Occipital lobe (tissue), 2 donors: ENCODE data around the gene SLC4A8. TPM values are rescaled to one million over a fixed set of nuclear protein-coding genes. Genes with fewer than 3 reads are reported as not detected.
"Not testable (repeated sequence)": the region's sequence is repeated elsewhere in the genome, so short reads cannot be mapped to it uniquely, and the experiment has no call there.

ENCODE experiments used
- DNase-seq: peaks from one replicate; lab custom pipeline; 2025; lab: John Stamatoyannopoulos, UW
- total RNA-seq: library from RNA; depleted of rRNA; stranded (reverse); fragments of >200 nt; gene quantifications from one replicate; pipeline ENCODE4 v1.2.3, GENCODE V29; 2014

The SLC4A8 gene
- total RNA-seq, 1 donor from 2014 or later: 31.8 TPM

DNA sequence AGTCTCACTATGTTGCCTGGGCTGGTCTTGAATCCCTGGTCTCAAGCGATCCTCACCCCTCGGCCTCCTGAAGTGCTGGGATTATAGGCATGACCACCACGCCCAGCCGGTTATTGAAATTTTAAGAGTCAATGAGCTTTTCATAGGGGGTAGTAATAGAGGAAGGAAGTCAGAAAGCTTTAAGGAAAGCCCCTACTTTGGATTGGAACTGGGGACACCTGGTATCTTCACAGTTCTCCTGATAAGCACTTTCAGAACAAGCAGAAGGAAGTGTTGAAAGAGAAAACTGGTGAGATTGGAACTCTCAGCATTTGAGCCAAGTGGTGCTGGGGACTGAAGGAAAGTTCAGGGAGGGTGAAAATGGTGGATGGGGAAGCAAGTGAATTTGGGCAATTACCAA, 5.1 kb downstream of the SLC4A8 start:
- no peak for DNase-seq

DNA sequence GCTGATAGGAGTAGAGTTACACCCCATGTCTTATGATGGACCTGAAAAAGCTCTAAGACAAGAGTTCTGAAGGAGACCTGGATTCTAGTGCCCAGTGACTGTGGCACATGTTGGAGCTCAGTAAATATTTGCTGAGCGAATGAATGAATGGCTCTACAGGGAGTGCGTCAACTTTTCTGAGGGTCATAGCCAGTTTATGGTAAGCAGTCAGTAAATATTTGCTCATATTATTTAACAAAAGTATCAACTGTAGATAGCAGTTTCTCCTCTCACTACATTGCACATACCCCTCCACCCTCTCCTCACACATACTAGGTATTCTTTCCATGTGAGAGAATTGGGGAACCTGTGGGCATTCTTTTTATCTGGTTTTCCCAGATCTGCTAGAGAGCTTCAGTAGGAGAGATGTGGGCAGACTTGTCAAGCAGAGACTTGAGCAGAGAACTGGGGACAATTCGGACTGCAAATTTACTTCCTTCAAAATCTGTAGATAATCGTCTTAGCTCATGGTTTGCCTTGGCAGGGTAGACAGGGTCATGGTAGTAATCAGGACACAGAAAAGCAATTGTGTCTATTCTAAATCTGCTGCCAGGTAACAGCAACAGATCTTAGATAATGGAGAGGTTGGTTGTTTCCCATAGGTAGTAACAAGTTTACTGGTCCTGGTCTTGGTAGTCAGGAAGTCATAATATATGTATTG, 5.7 kb downstream of the SLC4A8 start:
- no peak for DNase-seq

DNA sequence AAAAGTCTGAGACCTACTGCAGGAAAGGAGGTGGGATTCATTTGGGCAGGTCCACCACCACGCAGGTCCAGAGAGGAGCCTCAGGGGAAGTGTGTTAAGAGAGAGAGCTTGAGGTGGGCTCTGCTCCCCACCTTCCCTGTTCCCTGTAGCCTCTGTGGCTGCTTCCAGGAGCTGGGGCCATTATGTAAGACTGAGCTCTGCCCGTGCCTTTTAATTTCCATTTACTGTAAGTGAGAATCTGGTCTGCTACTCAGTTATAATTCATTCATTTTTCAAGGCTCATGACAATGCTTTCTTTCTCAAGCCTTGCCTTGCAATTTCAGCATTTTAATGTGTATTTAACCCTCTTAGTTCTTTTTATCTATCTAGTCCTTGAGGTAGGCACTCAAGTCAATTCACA, 8.3 kb downstream of the SLC4A8 start:
- no peak for DNase-seq

DNA sequence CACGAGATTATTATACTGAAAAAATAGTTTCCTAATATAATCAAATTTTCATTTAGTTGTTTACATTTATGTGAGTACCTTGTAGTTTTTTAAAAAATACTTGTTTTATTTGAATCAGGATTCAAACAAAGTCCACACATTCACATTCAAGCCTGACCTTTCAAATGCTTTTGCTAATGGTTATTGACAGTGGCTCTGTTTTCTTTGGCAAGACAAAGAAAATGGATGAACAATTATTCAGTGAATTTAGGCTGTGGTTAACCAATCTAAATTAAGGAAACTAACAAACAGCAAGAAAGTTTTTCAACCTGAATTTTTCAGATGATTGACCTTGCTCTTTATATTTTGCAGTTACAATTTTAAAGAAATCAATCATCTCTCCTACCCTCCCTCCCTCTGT, 9.7 kb downstream of the SLC4A8 start:
- no peak for DNase-seq

DNA sequence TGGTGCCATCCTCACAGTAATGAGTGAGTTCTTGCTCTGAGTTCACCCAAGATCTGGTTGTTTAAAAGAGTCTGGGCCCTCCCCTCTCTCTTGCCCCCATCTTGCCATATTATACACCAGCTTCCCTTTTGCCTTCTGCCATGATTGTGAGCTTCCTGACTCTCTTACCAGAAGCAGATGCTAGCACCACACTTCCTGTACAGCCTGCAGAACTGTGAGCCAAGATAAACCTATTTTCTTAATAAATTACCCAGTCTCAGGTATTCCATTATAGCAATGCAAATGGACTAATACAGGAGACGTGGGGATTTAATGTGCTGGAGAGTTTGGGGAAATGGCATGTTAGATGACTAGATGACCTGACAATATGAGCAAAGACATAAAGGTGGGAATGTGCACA, 12.8 kb downstream of the SLC4A8 start:
- DNase-seq: no peak

DNA sequence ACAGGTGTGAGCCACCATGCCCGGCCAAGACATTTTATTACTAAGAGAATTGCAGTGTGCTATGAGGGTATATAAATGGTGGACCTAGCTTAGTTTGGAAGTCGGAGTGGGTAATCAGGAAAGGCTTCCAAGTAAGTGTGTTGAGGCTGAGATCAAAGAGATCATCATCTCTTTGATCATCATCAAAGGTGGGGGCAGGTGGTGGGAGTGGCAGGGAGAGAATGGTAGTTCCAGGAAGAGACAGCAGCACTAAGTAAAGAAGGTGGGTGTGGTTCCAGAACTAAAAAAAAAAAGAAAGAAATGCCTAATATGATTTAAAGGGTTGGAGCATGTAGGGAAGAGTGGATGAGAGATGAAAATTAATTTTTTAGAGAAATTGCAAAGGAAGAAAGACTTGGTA, 14.7 kb downstream of the SLC4A8 start:
- DNase-seq: no peak

DNA sequence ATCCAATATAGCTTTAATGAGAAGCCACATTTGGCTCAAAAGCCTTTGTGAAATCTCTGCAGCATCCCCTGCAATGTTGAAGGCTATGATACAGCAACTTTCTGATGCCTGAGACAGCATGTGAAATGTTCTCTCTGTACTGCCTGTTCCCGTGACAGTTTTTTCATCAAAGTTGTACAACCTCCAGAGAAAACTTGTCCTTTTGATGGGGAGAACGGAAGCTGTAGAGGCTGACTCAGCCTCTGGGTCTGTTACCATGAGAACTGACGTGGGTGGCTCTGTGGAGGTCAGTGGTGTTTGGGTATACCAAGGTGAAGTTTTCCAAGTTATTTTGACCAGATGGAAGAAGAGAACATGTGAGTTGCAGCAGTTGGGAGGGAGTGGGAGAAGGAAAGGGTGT, 17.0 kb downstream of the SLC4A8 start:
- DNase-seq: peak; percentile 73

DNA sequence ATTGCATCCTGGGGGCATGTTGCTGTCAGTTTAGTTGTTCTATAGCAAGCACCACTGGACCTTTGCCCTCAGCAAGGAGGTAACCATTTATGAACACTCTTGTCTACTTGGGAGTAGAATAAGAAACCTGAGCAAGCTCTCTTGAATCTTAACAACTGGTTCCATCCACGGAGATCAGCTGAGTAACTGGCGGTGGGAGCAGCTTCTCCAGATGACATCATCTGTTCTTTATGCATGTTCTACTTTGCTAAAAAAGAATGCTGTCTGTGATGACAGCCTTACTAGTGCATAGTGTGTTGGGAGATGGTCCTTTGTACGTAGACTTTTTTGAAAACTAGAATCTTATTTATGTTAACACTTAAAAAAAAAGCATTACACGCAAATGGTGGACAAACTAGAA, 17.7 kb downstream of the SLC4A8 start:
- DNase-seq: peak; percentile 26

DNA sequence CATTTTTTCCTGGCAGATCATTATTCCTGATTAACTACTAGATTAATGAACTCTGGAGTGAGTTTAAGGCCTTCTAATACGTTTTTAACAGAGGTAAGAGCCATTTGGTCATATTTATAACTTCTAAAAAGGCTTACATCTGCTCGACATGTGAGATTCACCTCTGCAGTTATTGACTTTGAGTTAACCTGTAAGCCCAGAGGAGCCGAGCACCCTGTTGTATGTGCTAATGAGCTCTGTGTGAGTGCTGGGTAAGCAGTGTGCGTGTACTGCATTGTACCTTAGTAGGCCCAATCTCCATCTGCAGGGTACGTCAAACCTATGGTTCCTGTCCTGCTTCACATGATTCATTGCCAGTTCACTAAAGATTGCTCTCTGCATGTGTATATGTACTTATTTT, 18.9 kb downstream of the SLC4A8 start:
- no peak for DNase-seq

DNA sequence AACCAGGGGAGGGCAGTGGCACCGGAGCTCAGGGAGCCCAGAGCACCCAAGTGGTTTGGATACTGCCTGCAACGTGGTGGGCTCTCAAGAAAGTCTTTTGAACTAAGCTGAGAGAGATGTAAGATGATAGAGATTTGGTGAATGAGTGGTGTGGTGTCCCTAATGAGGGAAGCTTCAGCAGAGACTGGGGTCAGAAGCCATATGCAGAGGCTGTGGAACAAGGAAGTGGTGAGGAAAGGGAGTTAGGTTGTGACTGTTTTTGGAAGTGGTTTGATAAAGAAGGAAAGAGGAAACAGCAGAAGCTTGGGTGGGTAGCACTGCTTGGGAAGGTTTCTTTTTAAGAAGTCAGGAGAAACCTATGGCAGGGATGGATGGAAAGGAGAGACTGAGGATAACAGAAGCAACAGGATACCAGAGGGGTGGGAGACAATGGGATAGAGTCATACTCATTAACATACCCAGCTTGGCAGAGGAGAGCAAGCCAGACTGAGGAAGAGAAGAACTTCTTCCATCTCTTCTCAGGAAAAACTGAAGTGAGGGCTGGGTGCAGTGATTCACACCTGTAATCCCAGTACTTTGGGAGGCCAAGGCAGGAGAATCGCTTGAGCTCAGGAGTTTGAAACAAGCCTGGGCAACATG, 24.1 kb downstream of the SLC4A8 start:
- DNase-seq: no peak

DNA sequence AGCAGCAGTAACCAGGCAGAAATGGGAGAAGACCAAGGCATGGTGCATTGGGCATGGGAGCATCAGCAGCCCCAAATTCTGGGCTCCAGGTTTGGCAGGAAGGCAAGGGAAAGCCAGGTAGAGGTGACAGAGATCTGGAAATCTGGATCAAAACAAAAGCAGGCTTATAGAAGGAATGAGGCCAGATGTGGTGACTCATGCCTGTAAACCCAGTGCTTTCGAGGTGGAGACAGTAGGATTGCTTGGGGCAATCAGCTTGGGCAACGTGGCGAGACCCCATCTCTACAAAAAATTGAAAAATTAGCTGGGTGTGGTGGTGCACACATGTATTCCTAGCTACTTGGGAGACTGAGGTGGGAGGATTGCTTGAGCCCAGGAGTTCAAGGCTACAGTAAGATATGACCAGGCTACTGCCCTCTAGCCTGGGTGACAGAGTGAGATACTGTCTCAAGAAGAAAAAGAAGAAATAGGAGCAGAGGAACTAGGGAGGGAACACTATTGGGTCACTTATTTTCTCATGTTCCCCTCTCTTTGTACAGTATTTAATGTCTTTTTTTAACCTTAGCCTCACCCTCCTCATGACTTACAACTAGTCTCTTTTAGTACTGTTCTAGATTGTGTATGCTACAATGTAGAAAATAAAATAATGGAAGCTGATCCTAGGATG, 25.1 kb downstream of the SLC4A8 start:
- no peak for DNase-seq

DNA sequence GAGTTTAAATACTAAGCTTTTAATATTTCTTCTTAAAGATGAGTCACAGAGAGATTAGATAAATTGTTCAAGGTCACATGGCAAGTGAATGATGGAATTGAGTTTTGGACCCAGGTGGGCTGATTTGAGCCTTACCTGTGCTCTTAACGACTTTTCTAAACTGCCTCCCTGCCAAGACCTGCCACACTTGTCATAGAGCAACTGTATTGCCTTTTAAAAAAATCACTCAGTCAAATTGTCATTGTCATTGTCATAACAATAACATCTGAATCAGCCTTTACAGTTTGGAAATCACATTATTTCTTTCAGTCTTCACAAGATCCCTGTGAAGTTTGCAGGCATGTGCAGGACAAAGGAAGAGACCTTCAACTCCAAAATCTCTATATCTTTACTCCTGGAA, 25.7 kb downstream of the SLC4A8 start:
- no peak for DNase-seq

DNA sequence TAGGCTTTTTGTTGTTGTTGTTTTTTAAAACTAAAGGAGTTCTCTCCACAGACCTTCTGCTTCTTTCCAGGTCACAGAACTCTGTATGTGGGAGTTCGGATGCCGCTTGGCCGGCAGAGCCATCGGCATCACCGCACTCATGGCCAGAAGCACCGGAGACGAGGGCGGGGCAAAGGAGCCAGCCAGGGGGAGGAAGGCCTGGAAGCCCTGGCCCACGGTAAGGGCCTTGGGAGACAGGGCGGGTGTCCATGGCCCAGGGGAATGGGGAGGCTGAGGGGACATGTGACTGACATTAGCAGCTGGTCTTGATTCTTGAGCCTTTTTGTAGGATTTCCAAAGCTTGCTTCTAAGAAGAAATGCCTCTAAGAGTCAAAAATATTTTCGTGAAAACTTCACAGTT, 26.2 kb downstream of the SLC4A8 start:
- DNase-seq: no peak

DNA sequence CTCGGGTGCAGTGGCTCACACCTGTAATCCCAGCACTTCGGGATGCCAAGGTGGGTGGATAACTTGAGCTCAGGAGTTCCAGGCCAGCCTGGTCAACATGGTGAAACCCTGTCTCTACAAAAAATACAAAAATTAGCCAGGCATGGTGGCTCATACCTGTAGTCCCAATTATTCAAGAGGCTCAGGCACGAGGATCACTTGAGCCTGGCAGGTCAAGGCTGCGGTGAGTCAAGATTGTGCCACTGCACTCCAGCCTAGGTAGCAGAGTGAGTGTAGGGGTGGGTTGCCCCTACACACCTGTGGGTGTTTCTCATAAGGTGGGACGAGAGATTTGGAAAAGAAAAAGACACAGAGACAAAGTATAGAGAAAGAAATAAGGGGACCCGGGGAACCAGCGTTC, 29.4 kb downstream of the SLC4A8 start:
- not testable (repeated sequence) for DNase-seq

DNA sequence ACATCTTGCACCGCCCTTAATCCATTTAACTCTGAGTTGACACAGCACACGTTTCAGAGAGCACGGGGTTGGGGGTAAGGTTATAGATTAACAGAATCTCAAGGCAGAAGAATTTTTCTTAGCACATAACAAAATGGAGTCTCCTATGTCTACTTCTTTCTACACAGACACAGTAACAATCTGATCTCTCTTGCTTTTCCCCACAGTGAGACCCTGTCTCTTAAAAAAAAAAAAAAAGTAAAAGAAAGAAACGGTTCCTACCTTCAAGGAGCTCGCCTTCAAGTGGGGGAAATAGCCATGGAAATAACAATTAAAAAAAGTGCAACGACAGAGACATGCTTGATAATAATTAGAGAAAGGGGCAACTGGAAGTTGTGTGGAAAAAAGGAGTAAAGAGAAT, 30.4 kb downstream of the SLC4A8 start:
- not testable (repeated sequence) for DNase-seq

DNA sequence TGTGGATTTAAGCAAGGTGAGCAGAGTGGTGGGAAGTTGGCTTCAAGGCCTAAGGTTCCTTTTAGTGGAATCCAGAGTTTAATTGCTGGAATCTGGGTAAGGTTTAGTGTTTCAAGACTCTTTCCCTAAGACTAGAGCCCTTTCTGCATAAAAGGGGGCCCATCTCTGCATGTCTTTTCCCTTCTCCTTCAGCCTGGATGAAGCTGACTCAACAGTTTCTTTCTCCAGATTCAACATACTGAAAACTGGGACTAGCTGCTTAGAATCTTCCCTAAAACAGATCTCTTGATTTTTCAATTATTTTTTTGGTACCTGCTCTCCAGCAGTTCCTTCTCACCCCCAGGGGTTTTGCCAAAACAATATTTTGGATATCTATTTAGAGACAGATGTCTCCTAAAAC, 34.0 kb downstream of the SLC4A8 start:
- DNase-seq: no peak

DNA sequence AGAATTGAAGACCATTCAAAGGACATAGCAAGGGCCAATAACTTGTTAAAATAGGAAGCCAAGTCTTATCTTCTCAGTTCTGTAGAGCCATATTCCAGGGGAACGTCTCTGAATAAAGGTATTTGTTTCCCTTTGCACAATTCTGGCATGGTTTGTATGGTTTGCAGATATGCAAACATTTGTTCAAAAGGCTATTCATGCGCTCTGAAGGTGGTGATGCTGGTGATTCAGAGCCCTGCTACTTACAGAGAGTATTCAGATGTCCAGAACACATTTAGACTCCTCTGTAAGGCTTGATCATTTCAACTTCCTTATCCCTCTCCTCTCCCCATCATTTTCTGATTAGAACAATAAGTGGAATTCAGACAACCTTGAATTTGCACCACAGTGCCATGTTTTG, 35.9 kb downstream of the SLC4A8 start:
- DNase-seq: no peak

DNA sequence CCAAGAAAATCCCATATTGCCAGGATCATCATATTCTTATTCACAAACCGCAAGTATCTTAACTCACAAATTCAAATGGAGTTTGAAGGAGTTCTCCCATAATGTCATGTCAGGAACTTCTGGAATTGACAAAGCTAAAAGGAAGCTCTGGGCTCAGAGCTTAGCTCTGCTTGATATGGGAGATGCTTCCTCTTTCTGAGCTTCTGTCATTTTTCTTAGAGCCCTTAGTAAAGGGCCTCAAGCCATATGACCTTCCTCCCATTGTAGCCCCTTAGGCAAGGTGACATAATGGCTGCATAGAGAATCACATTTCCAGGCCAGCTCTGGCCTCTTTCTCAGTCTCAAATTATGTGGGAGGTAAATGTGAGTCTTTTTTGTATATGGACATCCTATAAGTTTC, 40.9 kb downstream of the SLC4A8 start:
- DNase-seq: no peak

DNA sequence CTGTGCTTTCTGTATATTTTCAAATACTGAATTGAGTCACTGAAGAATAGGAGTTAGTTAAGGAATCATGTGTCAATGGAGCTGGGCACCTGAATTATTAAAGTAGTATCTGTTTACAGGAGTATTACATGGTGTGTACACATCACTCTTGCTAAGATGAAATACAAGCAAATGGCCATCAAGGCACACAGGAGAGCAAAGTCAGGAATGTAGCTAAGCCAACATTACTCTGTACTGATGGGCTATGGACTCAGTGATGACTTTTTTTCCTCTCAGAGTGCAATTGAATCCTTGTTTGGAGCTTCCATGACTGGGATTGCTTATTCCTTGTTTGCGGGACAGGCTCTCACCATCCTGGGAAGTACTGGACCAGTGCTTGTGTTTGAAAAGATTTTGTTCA, 45.5 kb downstream of the SLC4A8 start:
- DNase-seq: no peak

DNA sequence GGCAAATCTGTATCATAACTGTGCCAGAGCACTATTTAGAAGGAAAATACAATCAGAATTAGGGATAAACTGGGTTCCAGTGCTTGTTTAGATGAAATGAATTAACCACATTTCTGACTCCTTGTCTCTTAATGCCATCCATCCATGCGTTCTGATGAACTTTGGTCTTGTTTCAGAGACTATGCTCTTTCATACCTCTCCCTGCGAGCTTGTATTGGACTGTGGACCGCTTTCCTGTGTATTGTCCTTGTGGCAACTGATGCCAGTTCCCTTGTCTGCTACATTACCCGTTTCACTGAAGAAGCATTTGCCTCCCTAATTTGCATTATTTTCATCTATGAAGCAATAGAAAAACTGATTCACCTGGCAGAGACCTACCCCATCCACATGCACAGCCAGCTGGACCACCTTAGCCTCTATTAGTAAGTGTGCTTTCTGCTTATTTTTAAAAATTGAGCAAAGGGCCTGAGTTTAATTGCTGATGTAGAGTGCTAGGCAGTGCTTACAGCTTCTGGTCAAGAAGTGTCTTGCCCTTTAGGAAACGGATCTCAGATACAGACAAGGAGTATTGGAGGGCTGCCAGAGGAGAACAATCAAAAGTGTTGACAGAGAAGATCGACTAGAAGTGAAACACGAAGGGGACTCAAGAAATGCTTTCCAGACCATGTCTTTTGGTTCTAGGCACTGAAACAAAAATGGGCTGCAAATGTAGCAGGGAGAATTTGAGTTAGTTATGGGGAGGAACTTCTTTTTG, 46.7 kb downstream of the SLC4A8 start:
- no peak for DNase-seq

DNA sequence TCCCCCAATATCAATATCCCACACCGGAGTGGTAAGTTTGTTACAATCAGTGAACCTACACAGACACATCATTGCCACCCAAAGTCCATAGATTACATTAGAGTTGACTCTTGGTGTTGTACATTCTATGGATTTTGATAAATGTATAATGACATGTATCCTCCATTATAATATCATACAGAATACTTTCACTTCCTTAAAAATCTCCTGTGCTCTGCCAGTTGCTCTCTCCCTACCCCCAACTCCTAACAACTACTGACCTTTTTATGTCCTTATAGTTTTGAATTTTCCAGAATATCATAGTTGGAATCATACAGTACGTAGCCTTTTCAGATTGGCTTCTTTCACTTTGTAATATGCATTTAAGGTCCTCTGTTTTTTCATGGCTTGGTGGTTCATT, 48.4 kb downstream of the SLC4A8 start:
- DNase-seq: no peak

DNA sequence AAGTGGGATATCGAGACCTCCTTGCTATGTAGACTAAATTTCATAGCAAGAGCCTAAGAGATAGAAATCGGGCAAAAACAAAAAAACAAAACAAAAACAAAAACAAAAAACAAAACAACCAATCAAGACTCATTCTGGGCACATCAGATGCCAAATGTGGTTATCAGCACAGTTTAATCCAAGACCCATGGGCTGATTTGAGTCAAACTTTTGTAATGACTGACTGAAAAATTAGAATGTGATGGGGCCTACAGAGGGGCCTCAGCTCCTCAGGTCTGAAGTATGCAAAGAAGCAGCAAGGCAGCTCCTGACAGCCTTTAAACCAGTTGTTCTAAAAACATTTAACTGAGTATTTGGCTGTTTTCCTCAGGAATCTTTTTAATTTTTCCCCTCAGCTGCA, 49.3 kb downstream of the SLC4A8 start:
- no peak for DNase-seq
